HG03469 (cell line): Measurements from ENCODE around the gene GORASP2.
"Not testable (repeated sequence)": the region's sequence is repeated elsewhere in the genome, so short reads cannot be mapped to it uniquely, and the experiment has no call there.

Experiments used
- ATAC-seq: cut with Tn5 transposase; IDR thresholded peaks from one replicate; pipeline ENCODE4 v1.9.1; 2021; ENCODE audit warnings: mild to moderate bottlenecking, moderate library complexity, moderate number of reproducible peaks; ENCODE audit not compliant: unreplicated experiment

The GORASP2 gene

GRCh38 chr2:170928824-170929685 is at the start of gene GORASP2:
Gene GORASP2, plus strand, starts transcription at chr2:170929253. Its CDS starts 88 bp downstream, at chr2:170929341.
- peak; percentile 81 for ATAC-seq

GRCh38 chr2:170881840-170882239 is 47.2 kb upstream of the GORASP2 start:
- no peak for ATAC-seq

GRCh38 chr2:170882758-170883157 is 46.3 kb upstream of the GORASP2 start:
- ATAC-seq: no peak

GRCh38 chr2:170883683-170884082 is 45.4 kb upstream of the GORASP2 start:
- ATAC-seq: no peak

- ATAC-seq: no peak
These were observed 43.8 kb upstream of the GORASP2 start for GRCh38 chr2:170885130-170885791.

- ATAC-seq: no peak
These were observed 42.7 kb upstream of the GORASP2 start for GRCh38 chr2:170886386-170886785.

GRCh38 chr2:170887496-170887895 is 41.6 kb upstream of the GORASP2 start:
- ATAC-seq: no peak

- ATAC-seq: no peak
These were observed 41.2 kb upstream of the GORASP2 start for GRCh38 chr2:170887896-170888295.

GRCh38 chr2:170891893-170892292 is 37.2 kb upstream of the GORASP2 start:
- ATAC-seq: no peak

GRCh38 chr2:170892391-170892951 is 36.6 kb upstream of the GORASP2 start:
- ATAC-seq: no peak

- no peak for ATAC-seq
These were observed 33.9 kb upstream of the GORASP2 start for GRCh38 chr2:170895023-170895757.

GRCh38 chr2:170896622-170897021 is 32.4 kb upstream of the GORASP2 start:
- ATAC-seq: no peak

GRCh38 chr2:170897108-170897507 is 31.9 kb upstream of the GORASP2 start:
- ATAC-seq: no peak

- no peak for ATAC-seq
These were observed 23.2 kb upstream of the GORASP2 start for GRCh38 chr2:170905864-170906263.

GRCh38 chr2:170911314-170911889 is 17.7 kb upstream of the GORASP2 start:
- no peak for ATAC-seq

GRCh38 chr2:170914994-170915666 is 13.9 kb upstream of the GORASP2 start:
- not testable (repeated sequence) for ATAC-seq

- ATAC-seq: no peak
These were observed 11.7 kb upstream of the GORASP2 start for GRCh38 chr2:170917219-170917913.

- ATAC-seq: no peak
These were observed 11.1 kb upstream of the GORASP2 start for GRCh38 chr2:170917957-170918356.

- ATAC-seq: not testable (repeated sequence)
These were observed 7.2 kb upstream of the GORASP2 start for GRCh38 chr2:170921873-170922272.
